HepG2 (cell line): ENCODE measurements around the gene INHA. TPM values are rescaled to one million over a fixed set of nuclear protein-coding genes. Genes with fewer than 3 reads are reported as not detected.

Experiments used
- ATAC-seq: fragments of 200-7000 bp; cut with Tn5 transposase; 3 replicates; pipeline ENCODE4 v1.9.1; 2020; ENCODE audit warnings: mild to moderate bottlenecking, moderate library complexity
- BruUV-seq: library from RNA; stranded (reverse); fragments of 400-500 nt; replicated peaks from 2 replicates; lab custom pipeline; 2021; lab: Mats Ljungman, UMichigan
- CTCF ChIA-PET: fragments of 300-600 bp; formaldehyde crosslinking; extraction: SDS; loops from one replicate; lab custom pipeline; 2021; ENCODE audit warnings: low total read pairs, inconsistent platforms, low intra/inter-chr PET ratio; lab: Yijun Ruan, JAX
- POLR2A ChIA-PET: fragments of 350-600 bp; sonication (Branson Sonifier 250); formaldehyde crosslinking; loops from one replicate; lab custom pipeline; 2020; ENCODE audit warnings: antibody characterized with exemption, inconsistent platforms; lab: Yijun Ruan, JAX
- DNase-seq: peaks from one replicate; pipeline ENCODE4 v3.0.0-alpha.2; 2015; ENCODE audit warnings: low spot score
- FAIRE-seq: peaks from 3 replicates; lab custom pipeline; 2011; peaks lifted over from hg19 to GRCh38; lab: Jason Lieb, UNC
- H2AFZ ChIP-seq: one replicate; pipeline ENCODE4 v1.6.1; 2011; ENCODE audit warnings: low read length, inconsistent platforms
- H3K27ac ChIP-seq: fragments of 300-600 bp; 3 replicates; pipeline ENCODE4 v1.8.0; 2011; ENCODE audit warnings: mixed run types, mild to moderate bottlenecking, mixed read lengths, low read length, inconsistent platforms; ENCODE audit not compliant: insufficient read depth; ENCODE audit errors: extremely low read length
- H3K27me3 ChIP-seq, 2 experiments: fragments of 200-600 bp in 1 of 2; 2 replicates in 1 of 2; 3 replicates in 1 of 2; pipeline versions ENCODE4 v1.6.0 to v1.8.0; 2011; ENCODE audit warnings: low read length in 2 of 2, mild to moderate bottlenecking in 2 of 2, moderate library complexity in 2 of 2, inconsistent platforms in 1 of 2; ENCODE audit not compliant: insufficient read depth in 2 of 2, control insufficient read depth in 1 of 2
- H3K36me3 ChIP-seq, 2 experiments: fragments of 200-600 bp in 1 of 2; replicated peaks in 1 of 2; 2 replicates in 1 of 2; 3 replicates in 1 of 2; pipeline versions ENCODE4 v1.5.1 to v1.8.0; 2011; ENCODE audit warnings: low read length in 2 of 2, inconsistent platforms in 1 of 2; ENCODE audit not compliant: insufficient read depth in 2 of 2, control insufficient read depth in 1 of 2
- H3K4me1 ChIP-seq: 2 replicates; pipeline ENCODE4 v1.5.1; 2012; ENCODE audit warnings: low read length, inconsistent platforms; ENCODE audit not compliant: insufficient read depth
- H3K4me2 ChIP-seq: 2 replicates; pipeline ENCODE4 v1.6.0; 2011; ENCODE audit warnings: low read depth, low read length, inconsistent platforms
- H3K4me3 ChIP-seq, 3 experiments: fragments of 200-600 bp in 1 of 3; sonication (generic), shearing (Covaris generic) in 1 of 3; replicated peaks in 1 of 3; 2 replicates each; pipeline ENCODE4 v1.5.1; 2011 to 2016; ENCODE audit warnings: low read length in 3 of 3, inconsistent platforms in 2 of 3, low read depth in 2 of 3, mild to moderate bottlenecking in 2 of 3, control low read depth in 1 of 3, mixed read lengths in 1 of 3; ENCODE audit not compliant: insufficient read depth in 1 of 3
- H3K79me2 ChIP-seq: one replicate; pipeline ENCODE4 v1.6.1; 2011; ENCODE audit warnings: low read length, inconsistent platforms; ENCODE audit not compliant: insufficient read depth
- H3K9ac ChIP-seq: 2 replicates; pipeline ENCODE4 v1.6.0; 2011; ENCODE audit warnings: mild to moderate bottlenecking, low read depth, low read length, inconsistent platforms; ENCODE audit not compliant: insufficient read depth
- H3K9me3 ChIP-seq: 2 replicates; pipeline ENCODE4 v1.5.1; 2012; ENCODE audit warnings: mild to moderate bottlenecking, low read length
- H4K20me1 ChIP-seq: 2 replicates; pipeline ENCODE4 v1.6.0; 2011; ENCODE audit warnings: inconsistent platforms, mild to moderate bottlenecking, low read length, moderate library complexity; ENCODE audit not compliant: insufficient read depth
- KAT7 ChIP-seq: IDR thresholded peaks from 2 replicates; pipeline ENCODE4 v1.6.1; 2018; ENCODE audit warnings: borderline replicate concordance, missing compliant biosample characterization
- MIER2 ChIP-seq: IDR thresholded peaks from 2 replicates; pipeline ENCODE4 v1.6.1; 2016; ENCODE audit warnings: missing biosample characterization, missing genetic modification reagents
- SMAD3 ChIP-seq: sonication (generic); formaldehyde crosslinking; IDR thresholded peaks from 2 replicates; pipeline ENCODE4 v1.4.0; 2020; ENCODE audit warnings: missing genetic modification reagents
- WGBS: methylation state at CpG from one replicate; pipeline ENCODE4 v1.1.6; 2017; ENCODE audit warnings: low lambda C conversion rate; 5-methylcytosine and 5-hydroxymethylcytosine counted together
- in situ Hi-C: cut with HindIII; loops from 2 replicates; pipeline ENCODE4 v1.10.0; 2017; ENCODE audit warnings: low pct_unique_long_range_greater_than_20kb; ENCODE audit not compliant: extremely low pct_ligation_motif_present
- intact Hi-C: fragments of 100-400 bp; cut with micrococcal nuclease; formaldehyde crosslinking; loops from one replicate; pipeline ENCODE4 v1.10.0; 2022; ENCODE audit not compliant: unreplicated experiment
- polyA plus RNA-seq, 8 experiments: library from polyadenylated mRNA; depleted of rRNA in 3 of 8; stranded (reverse) in 7 of 8; unstranded in 1 of 8; fragments of >200 nt; fragmentation: Illumina TruSeq in 4 of 8; extraction: Trizol in 4 of 8; gene quantifications; 2 replicates each; pipeline versions ENCODE4 v1.2.1 to v1.2.3, GENCODE V29; 2011 to 2016; ENCODE audit warnings: low read depth in 4 of 8, missing spikeins in 1 of 8, mixed read lengths in 1 of 8; ENCODE audit not compliant: insufficient read depth in 1 of 8
- total RNA-seq, 5 experiments: library from RNA; depleted of rRNA; stranded (reverse); fragments of >200 nt; fragmentation: Illumina TruSeq; extraction: Trizol; gene quantifications; 2 replicates each; pipeline ENCODE4 v1.2.3, GENCODE V29; 2016; ENCODE audit warnings: low read depth in 1 of 5
- TF ChIP-seq, protein P1 (sequence below): sonication (generic); formaldehyde crosslinking; IDR thresholded peaks from 2 replicates; pipeline ENCODE4 v1.9.0; 2021; ENCODE audit warnings: mild to moderate bottlenecking, missing genetic modification reagents
- TF ChIP-seq, protein P2 (sequence below), 2 experiments: sonication (generic) in 1 of 2; formaldehyde crosslinking in 1 of 2; IDR thresholded peaks; 2 replicates each; pipeline versions ENCODE4 v1.6.1 to v1.9.0; 2014 to 2022; ENCODE audit warnings: antibody characterized with exemption in 1 of 2, borderline replicate concordance in 1 of 2, inconsistent platforms in 1 of 2, low read depth in 1 of 2, missing genetic modification reagents in 1 of 2
- TF ChIP-seq, protein P3 (sequence below): sonication (generic); formaldehyde crosslinking; IDR thresholded peaks from 2 replicates; pipeline ENCODE4 v1.8.1; 2023; ENCODE audit warnings: mild to moderate bottlenecking, inconsistent platforms, moderate library complexity, missing genetic modification reagents, borderline replicate concordance

The INHA gene
- total and polyA plus RNA-seq, 2 of the 13 experiments (the other 11 are each of a cell fraction or from before 2014, with no cell fraction given), result 4.1 to 15.2 TPM

DNA sequence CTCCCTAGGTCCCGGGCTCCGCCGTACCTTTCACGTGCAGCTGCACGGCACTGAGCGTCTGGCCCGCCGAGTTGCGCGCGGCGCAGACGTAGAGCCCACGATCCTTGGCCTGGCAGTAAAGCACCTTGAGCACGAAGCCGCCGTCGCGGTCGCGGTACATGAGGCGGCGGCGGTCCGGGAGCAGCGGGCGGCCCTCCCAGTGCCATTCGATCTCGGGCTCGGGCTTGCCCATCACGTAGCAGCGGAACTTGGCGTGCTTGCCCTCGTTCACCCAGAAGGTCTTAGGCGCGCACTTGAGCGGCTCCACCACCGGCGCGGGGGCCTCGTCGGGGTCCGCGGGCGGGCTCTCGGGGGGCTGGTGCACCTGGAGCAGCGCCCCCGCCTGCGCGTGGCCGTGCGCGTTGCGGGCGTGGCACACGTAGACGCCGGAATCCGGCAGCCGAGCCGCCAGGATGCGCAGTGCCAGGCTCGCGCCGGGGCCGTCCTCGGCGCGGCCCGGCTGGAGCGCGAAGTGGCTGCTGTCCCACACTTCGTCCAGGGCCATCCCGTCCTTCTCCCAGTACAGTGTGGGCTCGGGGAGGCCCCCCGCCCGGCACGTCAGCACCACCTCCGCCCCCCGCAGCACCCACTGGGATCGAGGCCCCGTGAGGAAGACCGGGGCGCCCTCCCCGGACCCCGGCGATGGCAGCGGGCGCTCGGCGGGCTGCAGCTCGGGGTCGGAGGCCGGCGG lies 1.8 kb upstream of the INHA start:
- WGBS, result 65% methylated on average over 41 of the region's 95 CpGs
- H3K4me1 ChIP-seq, result peaks cover 64% of the 10 kb centered on the region
- FAIRE-seq, result no peak
- peaks cover 5 to 25% of the 10 kb centered on the region in 2 experiments for H3K36me3 ChIP-seq
- no TSS peak for BruUV-seq
- in situ Hi-C loops, result no loop called here
- ATAC-seq, result peak; percentile 15
- H3K79me2 ChIP-seq, result peaks cover 21% of the 10 kb centered on the region
- peak overlapping the region; percentile 88 for H3K4me2 ChIP-seq
- peak overlapping the region; percentile 88 for H3K9ac ChIP-seq
- ChIA-PET POLR2A (interaction anchor here (1.2 to 3.2 kb wide), 10 partner anchors 9 to 362 kb away, joined by 3 to 150 read pairs (median 10); partner anchors contain the start of genes CHPF, GMPPA, STK11IP and TMEM198), CTCF (interaction anchor here (2.9 kb wide), 1 partner anchor 72 kb away, joined by 13 read pairs; no protein-coding TSS in a partner anchor)
- no peaks in the 10 kb centered on the region for H3K27me3 ChIP-seq
- no peak for DNase-seq
- no peak overlapping the region for H2AFZ ChIP-seq
- H4K20me1 ChIP-seq, result no peaks in the 10 kb centered on the region
- intact Hi-C loops, result no loop called here
- no peaks in the 10 kb centered on the region for H3K9me3 ChIP-seq
- peak overlapping the region; percentile 90 to 95 (median 94) for H3K4me3 ChIP-seq
- peak overlapping the region; percentile 94 for H3K27ac ChIP-seq
- TF ChIP-seq SMAD3 (no peak), KAT7 (peak; percentile 88), MIER2 (CRISPR knock-in tag) (no peak)
- TF ChIP-seq, protein P1, sequence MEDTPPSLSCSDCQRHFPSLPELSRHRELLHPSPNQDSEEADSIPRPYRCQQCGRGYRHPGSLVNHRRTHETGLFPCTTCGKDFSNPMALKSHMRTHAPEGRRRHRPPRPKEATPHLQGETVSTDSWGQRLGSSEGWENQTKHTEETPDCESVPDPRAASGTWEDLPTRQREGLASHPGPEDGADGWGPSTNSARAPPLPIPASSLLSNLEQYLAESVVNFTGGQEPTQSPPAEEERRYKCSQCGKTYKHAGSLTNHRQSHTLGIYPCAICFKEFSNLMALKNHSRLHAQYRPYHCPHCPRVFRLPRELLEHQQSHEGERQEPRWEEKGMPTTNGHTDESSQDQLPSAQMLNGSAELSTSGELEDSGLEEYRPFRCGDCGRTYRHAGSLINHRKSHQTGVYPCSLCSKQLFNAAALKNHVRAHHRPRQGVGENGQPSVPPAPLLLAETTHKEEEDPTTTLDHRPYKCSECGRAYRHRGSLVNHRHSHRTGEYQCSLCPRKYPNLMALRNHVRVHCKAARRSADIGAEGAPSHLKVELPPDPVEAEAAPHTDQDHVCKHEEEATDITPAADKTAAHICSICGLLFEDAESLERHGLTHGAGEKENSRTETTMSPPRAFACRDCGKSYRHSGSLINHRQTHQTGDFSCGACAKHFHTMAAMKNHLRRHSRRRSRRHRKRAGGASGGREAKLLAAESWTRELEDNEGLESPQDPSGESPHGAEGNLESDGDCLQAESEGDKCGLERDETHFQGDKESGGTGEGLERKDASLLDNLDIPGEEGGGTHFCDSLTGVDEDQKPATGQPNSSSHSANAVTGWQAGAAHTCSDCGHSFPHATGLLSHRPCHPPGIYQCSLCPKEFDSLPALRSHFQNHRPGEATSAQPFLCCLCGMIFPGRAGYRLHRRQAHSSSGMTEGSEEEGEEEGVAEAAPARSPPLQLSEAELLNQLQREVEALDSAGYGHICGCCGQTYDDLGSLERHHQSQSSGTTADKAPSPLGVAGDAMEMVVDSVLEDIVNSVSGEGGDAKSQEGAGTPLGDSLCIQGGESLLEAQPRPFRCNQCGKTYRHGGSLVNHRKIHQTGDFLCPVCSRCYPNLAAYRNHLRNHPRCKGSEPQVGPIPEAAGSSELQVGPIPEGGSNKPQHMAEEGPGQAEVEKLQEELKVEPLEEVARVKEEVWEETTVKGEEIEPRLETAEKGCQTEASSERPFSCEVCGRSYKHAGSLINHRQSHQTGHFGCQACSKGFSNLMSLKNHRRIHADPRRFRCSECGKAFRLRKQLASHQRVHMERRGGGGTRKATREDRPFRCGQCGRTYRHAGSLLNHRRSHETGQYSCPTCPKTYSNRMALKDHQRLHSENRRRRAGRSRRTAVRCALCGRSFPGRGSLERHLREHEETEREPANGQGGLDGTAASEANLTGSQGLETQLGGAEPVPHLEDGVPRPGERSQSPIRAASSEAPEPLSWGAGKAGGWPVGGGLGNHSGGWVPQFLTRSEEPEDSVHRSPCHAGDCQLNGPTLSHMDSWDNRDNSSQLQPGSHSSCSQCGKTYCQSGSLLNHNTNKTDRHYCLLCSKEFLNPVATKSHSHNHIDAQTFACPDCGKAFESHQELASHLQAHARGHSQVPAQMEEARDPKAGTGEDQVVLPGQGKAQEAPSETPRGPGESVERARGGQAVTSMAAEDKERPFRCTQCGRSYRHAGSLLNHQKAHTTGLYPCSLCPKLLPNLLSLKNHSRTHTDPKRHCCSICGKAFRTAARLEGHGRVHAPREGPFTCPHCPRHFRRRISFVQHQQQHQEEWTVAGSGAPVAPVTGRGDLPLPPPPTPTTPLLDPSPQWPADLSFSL (CRISPR knock-in tag), result no peak; the same call in 1 of the 2 replicates
- TF ChIP-seq, protein P2, sequence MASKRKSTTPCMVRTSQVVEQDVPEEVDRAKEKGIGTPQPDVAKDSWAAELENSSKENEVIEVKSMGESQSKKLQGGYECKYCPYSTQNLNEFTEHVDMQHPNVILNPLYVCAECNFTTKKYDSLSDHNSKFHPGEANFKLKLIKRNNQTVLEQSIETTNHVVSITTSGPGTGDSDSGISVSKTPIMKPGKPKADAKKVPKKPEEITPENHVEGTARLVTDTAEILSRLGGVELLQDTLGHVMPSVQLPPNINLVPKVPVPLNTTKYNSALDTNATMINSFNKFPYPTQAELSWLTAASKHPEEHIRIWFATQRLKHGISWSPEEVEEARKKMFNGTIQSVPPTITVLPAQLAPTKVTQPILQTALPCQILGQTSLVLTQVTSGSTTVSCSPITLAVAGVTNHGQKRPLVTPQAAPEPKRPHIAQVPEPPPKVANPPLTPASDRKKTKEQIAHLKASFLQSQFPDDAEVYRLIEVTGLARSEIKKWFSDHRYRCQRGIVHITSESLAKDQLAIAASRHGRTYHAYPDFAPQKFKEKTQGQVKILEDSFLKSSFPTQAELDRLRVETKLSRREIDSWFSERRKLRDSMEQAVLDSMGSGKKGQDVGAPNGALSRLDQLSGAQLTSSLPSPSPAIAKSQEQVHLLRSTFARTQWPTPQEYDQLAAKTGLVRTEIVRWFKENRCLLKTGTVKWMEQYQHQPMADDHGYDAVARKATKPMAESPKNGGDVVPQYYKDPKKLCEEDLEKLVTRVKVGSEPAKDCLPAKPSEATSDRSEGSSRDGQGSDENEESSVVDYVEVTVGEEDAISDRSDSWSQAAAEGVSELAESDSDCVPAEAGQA (IDR thresholded peaks at IDR 0.05; ENCODE audit: low read depth), result 0 out of 2 replicates have a peak, but pooled peaks have one; percentile 43
- TF ChIP-seq, protein P2 (CRISPR knock-in tag; IDR thresholded peaks at IDR 0.05; ENCODE audit: borderline replicate concordance), result no peak
- TF ChIP-seq, protein P3, sequence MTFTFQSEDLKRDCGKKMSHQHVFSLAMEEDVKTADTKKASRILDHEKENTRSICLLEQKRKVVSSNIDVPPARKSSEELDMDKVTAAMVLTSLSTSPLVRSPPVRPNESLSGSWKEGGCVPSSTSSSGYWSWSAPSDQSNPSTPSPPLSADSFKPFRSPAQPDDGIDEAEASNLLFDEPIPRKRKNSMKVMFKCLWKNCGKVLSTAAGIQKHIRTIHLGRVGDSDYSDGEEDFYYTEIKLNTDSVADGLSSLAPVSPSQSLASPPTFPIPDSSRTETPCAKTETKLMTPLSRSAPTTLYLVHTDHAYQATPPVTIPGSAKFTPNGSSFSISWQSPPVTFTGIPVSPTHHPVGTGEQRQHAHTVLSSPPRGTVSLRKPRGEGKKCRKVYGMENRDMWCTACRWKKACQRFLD (CRISPR knock-in tag), result no peak
